Renal cortex interstitium (tissue), 11 donors: ENCODE data around the gene GATA5. TPM values are rescaled to one million over a fixed set of nuclear protein-coding genes. Genes with fewer than 3 reads are reported as not detected.
"Not testable (repeated sequence)": the region's sequence is repeated elsewhere in the genome, so short reads cannot be mapped to it uniquely, and the experiment has no call there.

ENCODE experiments used
- DNase-seq, 11 donors: peaks; one replicate each; pipeline ENCODE4 v3.0.0-alpha.2; 2013; ENCODE audit warnings: low read depth in 9 of 11, low spot score in 4 of 11; ENCODE audit errors: extremely low read depth in 1 of 11
- polyA plus RNA-seq, 3 donors: library from polyadenylated mRNA; unstranded; fragments of 120-200 nt; gene quantifications; one replicate each; pipeline ENCODE4 v1.2.1, GENCODE V29; 2013; ENCODE audit not compliant: insufficient read length in 3 of 3

GATA5 gene
- polyA plus RNA-seq, 3 donors, result 6.3 to 10.8 (median 8.0) TPM

DNA sequence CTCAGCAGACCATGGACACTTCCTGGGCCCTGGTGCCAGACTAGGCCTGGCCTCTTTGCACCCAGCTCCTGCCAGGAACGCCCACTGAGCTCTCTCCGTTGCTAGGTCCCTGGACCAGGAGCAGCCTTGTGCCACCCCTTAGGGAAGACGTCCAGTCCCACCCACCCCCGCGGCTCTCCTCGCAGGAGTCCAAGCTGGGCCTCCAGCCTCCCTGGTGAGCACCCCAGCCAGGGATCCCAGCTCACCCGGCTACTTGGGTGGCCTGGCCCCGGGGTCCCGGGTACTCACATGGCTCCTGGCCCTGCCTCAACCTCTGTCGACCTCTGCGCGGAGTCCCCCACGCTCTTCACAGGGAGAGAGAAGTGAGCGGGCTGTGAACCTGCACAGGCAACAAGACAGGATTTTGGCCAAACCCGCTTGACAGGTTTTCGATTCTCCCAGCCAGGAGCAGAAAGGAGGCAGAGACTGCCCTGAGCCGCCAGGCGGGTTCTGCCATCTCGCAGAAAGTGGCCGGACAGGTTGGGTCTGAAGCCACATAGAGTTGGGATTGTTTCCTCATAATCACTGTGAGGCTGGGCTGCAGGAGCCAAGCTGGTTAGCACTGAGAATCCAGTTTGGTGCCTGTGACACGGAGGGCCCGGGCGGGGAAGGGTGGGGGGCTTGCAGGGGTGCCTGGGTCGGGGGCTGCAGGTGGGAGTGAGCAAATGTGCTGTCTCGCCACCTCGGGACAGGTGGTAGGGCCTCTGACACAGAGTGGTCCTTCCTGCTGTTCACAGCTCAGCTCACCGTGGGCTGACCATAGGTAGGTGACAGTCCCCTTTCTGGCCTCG lies 48.4 kb downstream of the GATA5 start, which contains the start of gene RBBP8NL:
Gene RBBP8NL, minus strand, starts transcription at position 368 of the 830 bp plus-strand sequence. CDS start 7,892 bp downstream, outside the sequence.
- DNase-seq, result peak in 8 of 11 donors; percentile 57 to 89 (median 72)

DNA sequence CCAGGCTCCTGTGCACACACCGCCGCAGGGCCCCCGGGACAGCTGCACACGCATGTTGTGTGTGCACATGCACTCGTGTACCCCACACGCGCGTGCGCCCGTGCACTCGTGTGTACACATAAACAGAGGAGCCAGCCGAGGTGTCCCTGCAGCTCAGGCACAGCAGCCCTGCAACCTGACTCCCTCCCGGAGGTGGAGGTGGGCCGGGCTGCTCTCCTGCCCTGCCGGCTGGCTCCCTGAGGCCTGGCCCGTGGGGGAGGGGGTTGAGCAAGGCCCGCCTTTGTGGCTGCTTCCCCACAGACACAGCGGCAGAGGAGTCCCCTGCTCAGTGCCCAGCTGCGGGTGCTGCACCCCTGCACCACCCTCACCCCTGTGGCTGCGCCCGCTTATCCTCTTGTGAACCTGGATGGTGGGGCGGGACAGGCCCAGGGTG lies 49.1 kb downstream of the GATA5 start:
- peak in 1 of 11 donors; percentile 55 for DNase-seq

DNA sequence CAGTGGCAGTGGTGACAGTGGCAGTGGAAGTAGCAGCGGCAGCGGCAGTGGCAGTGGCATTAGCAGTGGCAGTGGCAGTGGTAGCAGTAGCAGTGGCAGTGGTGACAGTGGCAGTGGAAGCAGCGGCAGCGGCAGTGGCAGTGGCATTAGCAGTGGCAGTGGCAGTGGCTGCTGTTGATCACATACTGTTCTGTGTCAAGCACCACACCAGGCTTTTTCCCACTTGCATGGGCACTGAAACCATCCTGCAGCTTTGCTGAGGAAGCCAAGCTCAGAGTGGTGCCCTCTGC lies 49.8 kb downstream of the GATA5 start:
- not testable (repeated sequence) for DNase-seq

DNA sequence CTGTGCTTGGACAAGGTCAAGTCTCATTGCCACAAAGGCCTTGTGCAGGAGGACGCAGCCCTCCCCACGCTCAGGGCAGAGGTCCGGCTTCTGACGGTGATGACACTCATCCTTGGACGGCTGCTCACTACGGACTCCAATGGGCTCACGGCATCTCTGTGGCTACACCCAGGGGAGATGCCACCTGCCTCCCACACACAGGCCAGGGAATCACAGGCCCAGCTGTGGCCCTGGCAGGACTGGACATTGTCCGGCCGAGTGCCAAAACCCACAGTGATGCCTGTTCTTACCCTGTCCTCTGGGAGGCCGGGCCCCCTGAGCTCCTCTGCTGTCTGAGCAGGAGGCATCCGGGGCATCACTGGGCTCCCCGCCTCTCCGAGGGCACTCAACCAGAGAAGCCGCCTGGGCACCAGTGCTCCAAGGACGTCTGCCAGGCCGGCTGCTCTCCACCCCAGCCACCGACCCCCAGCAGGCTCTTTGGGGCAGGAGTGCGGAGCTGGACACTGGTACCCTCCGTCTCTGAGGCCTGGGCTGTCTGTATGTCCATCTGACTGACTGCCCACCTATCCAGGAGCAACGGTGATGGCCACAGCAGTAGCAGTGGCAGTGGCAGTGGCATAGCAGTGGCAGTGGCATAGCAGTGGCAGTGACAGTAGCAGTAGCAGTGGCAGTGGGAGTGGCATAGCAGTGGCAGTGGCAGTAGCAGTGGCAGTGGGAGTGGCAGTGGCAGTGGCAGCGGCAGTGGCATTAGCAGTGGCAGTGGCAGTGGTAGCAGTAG lies 50.3 kb downstream of the GATA5 start:
- DNase-seq, result no peak

DNA sequence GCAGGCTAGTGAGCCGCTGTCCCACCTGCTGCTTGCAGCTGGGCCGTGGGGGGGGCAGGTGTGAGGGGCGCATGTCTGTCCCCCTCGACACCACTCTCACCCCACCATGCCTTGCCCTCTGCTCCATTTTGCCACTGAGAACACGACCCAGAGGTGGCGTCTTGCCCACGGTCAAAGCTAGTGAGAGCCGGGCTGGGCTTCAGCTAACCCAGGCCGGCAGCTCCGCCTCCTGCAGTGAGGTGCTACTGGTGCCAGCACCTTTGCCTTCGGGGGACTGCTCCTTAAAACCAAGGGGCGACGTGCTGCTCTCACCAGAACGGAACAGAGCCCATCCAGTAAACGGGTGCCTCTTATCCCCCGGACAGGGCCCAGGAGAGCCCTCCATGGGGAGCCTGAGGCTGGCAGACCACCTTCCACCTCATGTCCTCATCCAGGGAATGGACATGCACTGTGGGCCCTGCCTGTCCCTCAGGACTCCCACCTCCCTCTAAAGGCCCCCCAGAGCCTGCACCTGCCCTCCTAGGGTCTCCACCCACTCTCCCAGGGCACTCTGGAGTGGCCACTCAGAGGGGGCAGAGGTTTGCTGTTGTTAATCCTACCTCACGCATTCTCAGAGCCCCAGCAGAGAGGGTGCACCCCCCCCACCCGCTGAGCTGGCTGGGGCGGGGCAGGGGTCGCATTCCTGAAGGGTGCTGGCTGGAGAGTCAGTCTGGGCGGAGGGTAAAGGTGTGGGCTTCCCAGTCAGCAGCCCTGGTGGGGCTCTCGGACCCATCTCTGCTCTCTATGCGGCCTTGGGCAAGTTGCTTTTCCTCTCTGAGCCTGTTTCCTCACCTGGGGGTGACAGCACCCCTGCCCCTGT lies 51.3 kb downstream of the GATA5 start:
- no peak for DNase-seq

DNA sequence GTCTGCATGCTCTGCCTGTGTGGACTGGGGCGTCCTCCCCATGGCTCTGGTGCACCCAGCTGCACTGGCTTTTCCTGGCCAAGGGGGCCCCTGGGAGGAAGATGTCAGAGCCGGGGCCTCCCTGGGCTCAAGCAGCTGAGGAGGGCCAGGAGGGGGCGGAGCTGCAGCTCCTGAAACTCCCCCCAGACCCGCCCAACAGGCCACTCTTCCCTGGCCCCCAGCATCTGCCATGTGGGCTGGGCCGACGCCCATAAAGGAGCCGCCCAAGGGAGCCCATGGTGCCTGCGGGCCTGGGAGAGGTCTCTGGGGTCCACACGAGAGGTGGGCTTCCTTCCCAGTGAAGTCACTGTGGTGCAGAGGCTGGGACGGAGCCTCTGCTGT lies 52.5 kb downstream of the GATA5 start:
- no peak for DNase-seq

DNA sequence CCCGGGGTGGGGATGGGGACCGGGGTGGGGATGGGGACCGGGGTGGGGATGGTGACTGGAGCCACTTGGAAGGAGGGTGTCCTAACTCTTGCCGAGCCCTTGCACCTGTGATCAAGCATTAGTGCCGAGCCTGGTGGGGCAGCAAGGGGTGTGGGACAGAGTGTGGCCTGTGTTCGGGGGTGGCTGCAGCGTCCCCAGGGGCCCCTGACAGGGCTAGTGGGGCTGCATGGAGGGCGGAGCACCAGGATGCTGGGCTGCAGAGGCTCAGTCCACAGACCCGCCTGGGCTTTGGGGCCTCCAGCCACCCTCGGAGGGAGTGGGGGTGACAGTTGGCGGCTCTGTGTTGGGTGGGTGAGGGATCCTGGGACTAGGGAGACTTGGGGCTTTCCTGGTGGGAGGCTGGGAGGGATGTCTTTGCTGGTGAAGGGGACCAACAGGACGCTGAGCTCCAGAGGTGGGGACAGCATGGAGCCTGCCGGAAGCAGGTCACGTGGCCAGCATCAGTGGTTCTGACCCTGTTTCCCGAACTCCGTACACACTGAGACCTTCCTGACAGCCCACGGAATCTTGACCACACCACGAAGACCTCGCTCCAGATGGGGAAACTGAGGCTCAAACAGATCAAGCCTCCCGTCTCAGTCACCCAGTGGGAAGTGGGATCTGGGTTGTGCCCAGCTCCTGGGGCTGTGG lies 53.0 kb downstream of the GATA5 start:
- no peak for DNase-seq

DNA sequence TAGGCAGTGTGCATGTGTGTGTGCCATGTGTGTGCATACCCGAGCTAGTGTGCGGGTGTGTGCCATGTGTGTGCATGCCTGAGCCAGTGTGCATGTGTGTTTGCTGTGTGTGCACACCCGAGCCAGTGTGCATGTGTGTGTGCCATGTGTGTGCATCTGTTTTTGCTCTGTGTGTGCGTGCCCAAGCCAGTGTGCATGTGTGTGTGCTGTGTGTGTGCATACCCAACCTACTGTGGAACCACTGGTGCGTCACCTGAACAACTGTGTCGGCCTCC lies 54.1 kb downstream of the GATA5 start:
- DNase-seq, result no peak

DNA sequence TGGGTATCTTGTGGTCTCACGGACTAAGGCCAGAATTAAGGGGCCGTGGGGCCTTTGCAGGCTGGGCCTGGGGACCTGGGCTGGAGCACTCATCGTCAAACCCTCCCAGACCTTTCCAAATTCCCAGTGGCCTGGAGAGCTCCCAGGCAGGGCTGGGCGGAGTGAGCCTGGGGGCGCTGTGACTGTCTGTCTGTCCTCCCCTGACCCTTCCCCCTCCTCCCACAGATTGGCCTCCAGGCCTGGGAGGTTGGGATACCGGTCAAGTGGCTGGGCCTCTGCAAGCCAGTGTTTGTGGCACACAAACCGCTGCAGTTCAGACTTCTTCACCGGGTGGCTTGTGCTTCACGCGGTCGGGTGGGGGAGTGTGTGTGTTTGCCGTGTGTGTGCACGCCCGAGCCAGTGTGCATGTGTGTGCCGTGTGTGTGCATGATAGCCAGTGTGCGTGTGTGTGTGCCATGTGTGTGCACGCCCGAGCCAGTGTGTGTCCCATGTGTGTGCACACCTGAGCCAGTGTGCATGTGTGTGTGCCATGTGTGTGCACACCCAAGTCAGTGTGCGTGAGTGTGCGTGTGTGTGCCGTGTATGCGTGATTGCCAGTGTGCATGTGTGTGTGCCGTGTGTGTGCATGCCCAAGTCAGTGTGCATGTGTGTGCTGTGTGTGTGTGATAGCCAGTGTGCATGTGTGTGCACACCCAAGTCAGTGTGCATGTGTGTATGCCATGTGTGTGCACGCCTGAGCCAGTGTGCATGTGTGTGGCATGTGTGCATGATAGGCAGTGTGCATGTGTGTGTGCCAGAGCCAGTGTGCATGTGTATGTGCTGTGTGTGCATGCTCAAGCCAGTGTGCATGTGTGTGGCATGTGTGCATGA lies 54.7 kb downstream of the GATA5 start:
- no peak for DNase-seq

DNA sequence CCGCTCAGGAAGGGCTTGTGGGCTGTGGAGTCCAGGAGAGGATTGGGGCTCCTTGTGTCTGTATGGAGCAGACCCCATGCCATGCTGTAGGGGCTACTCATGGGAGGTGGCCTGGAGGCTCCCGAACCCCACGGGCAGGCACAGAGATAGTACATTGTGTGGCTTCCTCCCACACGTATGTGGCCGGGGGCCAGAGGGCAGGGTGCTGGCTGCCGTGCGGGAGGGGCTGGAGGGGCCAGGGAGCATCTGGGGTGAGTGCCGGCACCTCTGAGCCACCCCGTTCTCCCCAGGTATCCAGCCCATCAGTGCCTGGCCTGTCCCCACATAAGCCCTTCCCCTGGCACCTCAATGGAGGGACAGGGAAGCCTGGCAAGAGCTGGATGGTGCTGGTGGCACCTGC lies 56.0 kb downstream of the GATA5 start:
- DNase-seq, result no peak

DNA sequence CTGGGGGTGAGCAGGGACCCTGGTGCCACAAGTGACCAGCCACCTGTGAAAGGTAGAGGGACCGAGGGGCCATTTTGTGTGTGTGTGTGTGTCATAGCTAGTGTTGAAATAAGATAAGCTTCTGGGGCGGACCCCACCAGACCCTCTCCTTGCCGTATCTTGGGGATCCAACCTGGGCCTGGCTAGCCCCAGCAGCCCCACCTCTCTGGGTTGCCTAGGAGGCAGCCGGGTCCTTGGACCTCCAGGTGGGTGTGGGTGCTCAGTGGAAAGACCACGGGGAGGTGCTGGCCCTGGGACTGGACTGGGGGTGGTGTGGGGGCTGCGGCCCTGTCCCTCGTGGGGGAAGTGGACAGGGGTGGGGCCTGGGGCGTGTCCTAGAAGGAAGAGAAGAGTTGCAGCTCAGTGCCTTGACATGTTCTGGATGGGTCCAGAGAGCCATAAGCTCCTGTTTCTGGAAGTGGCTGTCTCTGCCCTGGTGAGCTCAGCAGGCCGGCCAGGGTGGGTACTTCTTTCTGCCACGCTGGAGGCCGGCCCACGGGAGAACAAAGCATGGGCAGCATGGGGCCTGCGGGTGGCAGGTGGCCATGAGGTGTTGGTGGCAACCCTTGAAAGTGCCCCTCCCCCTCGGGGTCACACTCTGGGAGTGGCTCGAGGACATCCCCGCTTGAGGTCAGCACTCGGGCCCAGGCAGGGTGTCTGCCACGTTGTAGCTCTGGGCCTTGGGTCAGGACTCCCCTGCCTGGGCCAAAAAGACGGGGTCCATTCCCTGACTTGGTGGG lies 56.9 kb downstream of the GATA5 start:
- no peak for DNase-seq

DNA sequence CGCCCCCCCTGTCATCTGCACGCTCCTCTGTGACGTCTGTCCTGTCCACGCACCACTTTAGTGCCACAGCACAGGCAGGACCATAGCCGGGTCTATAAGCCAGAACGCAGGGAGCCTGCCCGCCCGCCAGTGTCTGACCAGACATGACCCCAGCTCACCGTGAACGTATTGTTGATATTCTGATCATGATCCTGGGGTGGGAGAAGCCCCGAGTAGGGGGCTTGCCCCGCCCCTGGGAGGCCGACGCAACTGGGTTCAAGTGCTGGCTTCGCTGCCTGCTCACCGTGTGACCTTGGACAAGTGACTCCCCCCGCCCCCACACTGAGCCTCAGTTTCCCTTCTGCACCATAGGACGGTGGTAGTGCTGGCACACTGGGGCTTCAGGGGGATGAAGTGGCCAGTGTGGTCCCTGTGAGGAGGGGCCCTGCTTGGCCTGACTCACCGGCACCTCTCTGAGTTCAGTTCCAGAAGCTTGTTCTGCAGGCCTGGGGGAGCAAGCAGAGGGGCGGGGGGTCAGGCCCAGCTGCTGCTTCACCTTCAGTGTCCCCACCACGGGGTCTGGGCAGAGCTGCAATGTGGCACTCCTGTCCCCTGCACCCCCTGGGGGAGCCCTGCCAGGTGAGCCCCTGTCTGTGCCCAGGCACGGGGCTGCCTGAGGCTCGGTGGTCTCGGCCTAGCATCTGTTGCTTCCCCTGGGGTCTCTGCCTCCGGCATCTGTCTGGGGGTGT lies 57.6 kb downstream of the GATA5 start:
- DNase-seq, result no peak

DNA sequence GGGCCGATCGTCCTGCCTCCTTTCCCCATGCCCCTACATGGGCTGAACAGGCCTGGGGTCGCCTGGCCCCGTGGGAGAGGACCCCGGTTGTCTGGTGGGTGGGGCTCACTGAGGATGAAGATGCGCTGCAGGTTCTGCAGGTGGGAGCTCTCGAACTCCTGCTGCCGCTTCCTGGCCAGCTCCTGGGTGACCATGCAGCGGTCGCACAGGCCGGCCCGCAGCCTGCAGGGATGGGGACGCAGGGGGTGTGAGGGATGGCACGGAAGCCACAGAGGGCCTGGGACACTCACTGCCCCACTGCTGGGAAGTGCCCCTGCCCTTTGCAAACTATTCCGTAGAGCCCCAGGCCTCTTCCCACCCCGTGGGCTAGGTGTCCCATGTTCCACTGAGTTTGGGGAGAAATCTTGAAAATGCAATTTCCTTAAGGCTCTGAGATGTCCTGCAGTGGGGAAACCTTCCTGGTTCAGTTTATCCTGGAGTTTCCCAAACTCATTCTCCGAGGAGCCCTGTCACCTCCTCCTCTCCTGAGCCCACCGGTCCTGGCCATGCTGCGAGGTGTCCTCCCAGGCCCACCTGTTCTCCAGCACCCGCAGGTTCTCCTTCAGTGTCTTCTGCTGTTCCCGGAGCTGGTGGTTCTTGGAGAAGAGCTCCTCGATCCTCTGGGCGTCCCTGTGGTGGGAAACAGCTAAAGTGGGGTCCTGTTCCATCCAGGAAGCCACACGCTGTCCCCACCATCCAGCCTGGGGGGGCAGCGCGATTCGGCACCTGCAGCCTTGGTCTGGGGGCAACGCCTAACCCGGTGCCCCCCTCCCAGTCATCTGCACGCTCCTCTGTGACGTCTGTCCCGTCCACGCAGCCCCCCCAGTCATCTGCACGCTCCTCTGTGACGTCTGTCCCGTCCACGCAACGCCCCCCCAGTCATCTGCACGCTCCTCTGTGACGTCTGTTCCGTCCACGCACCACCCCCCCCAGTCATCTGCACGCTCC lies 58.9 kb downstream of the GATA5 start:
- DNase-seq, result no peak

DNA sequence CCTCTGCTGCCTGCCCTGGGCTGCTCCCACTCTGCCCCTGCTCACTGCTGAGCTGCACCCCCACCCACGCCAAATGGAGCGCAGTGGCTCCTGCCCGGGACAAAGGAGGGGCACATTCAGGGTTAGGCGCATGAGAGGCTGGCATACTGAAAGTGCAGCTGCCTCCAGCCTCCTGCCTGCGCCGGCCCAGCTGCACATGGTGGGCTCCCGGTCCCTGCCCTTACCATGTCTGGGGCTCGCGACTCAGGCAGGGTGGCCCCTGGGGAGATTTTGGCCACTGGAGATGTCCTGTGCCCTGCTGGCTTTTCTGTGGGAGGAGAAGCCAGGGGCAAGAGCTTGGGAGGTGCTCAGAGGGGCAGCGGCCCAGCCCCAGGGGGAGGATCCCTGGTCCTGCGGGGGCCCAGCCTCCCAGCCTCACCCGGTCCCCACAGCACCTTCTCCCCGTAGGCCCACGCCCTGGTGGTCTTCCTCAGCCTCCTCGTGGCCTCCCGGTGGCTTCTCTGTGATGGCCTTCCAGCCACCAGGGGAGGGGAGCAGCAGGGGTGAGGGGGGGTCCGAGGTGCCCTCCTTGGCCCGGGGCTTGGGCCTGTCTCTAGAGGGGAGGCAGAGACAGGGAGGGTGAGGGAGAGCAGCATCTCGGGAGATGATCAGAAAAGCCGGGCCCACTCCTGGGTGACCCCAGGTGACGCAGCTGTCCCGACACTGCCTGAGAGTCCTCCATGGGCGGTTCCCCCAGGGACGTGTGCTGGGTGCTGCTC lies 60.3 kb downstream of the GATA5 start:
- DNase-seq, result no peak

DNA sequence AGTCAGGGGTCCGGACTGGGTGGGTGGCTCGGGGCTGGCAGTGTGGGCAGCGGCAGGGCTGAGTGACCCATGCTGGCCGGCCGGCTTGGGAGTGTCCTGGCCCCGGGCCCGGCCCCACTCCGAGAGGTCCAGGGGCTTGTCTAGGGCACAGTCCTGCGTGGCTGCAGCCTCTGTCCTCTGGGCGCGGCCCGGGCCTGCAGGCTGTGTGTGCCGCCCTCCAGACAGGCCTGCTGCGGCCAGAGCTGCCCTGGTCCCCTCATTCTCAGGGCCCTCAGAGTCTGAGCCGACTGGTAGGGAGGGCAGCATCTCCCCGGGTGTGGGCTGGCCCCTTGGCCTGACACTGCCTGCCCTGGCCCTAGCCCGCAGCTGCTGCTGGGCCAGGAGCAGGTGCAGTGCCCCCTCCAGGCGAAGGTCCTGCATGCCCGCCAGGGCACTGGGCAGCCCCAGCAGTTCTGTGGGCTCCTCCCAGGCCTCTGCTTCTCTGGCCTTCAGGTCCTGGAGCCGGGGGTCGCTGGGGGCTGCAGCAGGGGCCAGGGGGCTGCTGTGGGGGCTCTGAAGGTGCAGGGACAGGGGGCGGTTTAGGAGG lies 61.8 kb downstream of the GATA5 start:
- DNase-seq, result no peak
